HCT116 (cell line): Measurements from ENCODE around the gene CFAP46. TPM values are rescaled to one million over a fixed set of nuclear protein-coding genes. Genes with fewer than 3 reads are reported as not detected.

ENCODE experiments used
- ATAC-seq: fragments of 200-7000 bp; cut with Tn5 transposase; 2 replicates; pipeline ENCODE4 v1.9.1; 2020; ENCODE audit warnings: mild to moderate bottlenecking, moderate library complexity
- BruUV-seq: library from RNA; stranded (reverse); fragments of 400-500 nt; replicated peaks from 2 replicates; lab custom pipeline; 2021; lab: Mats Ljungman, UMichigan
- CTCF ChIA-PET: fragments of 300-600 bp; sonication (Branson Sonifier 250); formaldehyde crosslinking; loops from one replicate; lab custom pipeline; 2021; ENCODE audit warnings: antibody characterized with exemption; lab: Charles Lee
- POLR2A ChIA-PET: fragments of 300-600, 350-600 bp; sonication (Branson Sonifier 250); formaldehyde crosslinking; loops from one replicate; lab custom pipeline; 2021; ENCODE audit warnings: antibody characterized with exemption; lab: Charles Lee
- RAD21 ChIA-PET, 2 experiments: fragments of 300-600 bp; sonication (Branson Sonifier 250); formaldehyde crosslinking; loops; one replicate each; lab custom pipeline; 2023; ENCODE audit warnings: low total read pairs in 2 of 2; ENCODE audit not compliant: uncharacterized antibody in 2 of 2, unreplicated experiment in 2 of 2, low non-redundant PET in 1 of 2; lab: Charles Lee
- DNase-seq: peaks from one replicate; pipeline ENCODE4 v3.0.0-alpha.2; 2010; ENCODE audit warnings: low read depth, low spot score
- H2AFZ ChIP-seq: fragments of 200-600 bp; shearing (Covaris generic), sonication (generic); 2 replicates; pipeline ENCODE4 v1.6.1; 2017; ENCODE audit warnings: low read depth, mixed run types, mixed read lengths, antibody characterized with exemption, low read length; ENCODE audit not compliant: poor library complexity, severe bottlenecking
- H3K27ac ChIP-seq: 2 replicates; pipeline ENCODE4 v1.5.1; 2012; ENCODE audit warnings: low read depth, low read length
- H3K27me3 ChIP-seq: fragments of 200-600 bp; sonication (generic); 2 replicates; pipeline ENCODE4 v1.6.1; 2016; ENCODE audit warnings: mixed run types, low read length, mixed read lengths; ENCODE audit not compliant: insufficient read depth
- H3K36me3 ChIP-seq, 2 experiments: fragments of 200-500 bp in 1 of 2; fragments of 200-600 bp in 1 of 2; sonication (Bioruptor generic) in 1 of 2; sonication (generic) in 1 of 2; 2 replicates each; pipeline versions ENCODE4 v1.5.1 to v1.6.1; 2014 to 2016; ENCODE audit warnings: low read length in 2 of 2, inconsistent platforms in 1 of 2, mixed read lengths in 1 of 2, mixed run types in 1 of 2; ENCODE audit not compliant: insufficient read depth in 2 of 2, control insufficient read depth in 1 of 2
- H3K4me1 ChIP-seq, 2 experiments: fragments of 200-600 bp in 1 of 2; sonication (generic) in 1 of 2; 2 replicates each; pipeline versions ENCODE4 v1.5.1 to v1.6.1; 2012 to 2017; ENCODE audit warnings: low read length in 2 of 2, inconsistent platforms in 1 of 2, mild to moderate bottlenecking in 1 of 2, mixed read lengths in 1 of 2, mixed run types in 1 of 2, moderate library complexity in 1 of 2; ENCODE audit not compliant: insufficient read depth in 2 of 2, control insufficient read depth in 1 of 2
- H3K4me2 ChIP-seq: fragments of 200-600 bp; sonication (generic); 2 replicates; pipeline ENCODE4 v1.6.1; 2017; ENCODE audit warnings: mixed run types, low read length, mixed read lengths
- H3K4me3 ChIP-seq, 2 experiments: fragments of 200-600 bp in 1 of 2; sonication (generic) in 1 of 2; replicated peaks in 1 of 2; 2 replicates each; pipeline ENCODE4 v1.5.1; 2011 to 2016; ENCODE audit warnings: low read length in 2 of 2, control low read depth in 1 of 2, low read depth in 1 of 2, mild to moderate bottlenecking in 1 of 2, mixed read lengths in 1 of 2, mixed run types in 1 of 2
- H3K79me2 ChIP-seq: fragments of 200-600 bp; sonication (generic); 2 replicates; pipeline ENCODE4 v1.6.1; 2017; ENCODE audit warnings: mild to moderate bottlenecking, mixed run types, low read length, moderate library complexity, mixed read lengths; ENCODE audit not compliant: insufficient read depth
- H3K9ac ChIP-seq: fragments of 200-600 bp; sonication (generic); 2 replicates; pipeline ENCODE4 v1.6.1; 2016; ENCODE audit warnings: low read length, mixed read lengths
- H3K9me2 ChIP-seq: fragments of 200-600 bp; sonication (generic), shearing (Covaris generic); 2 replicates; pipeline ENCODE4 v1.6.1; 2017; ENCODE audit warnings: mixed run types, mild to moderate bottlenecking, moderate library complexity; ENCODE audit not compliant: insufficient read depth
- H3K9me3 ChIP-seq, 2 experiments: fragments of 200-500 bp in 1 of 2; fragments of 200-600 bp in 1 of 2; sonication (Bioruptor generic) in 1 of 2; sonication (generic) in 1 of 2; 2 replicates each; pipeline ENCODE4 v1.6.1; 2014 to 2017; ENCODE audit warnings: low read length in 2 of 2, mixed read lengths in 2 of 2, inconsistent platforms in 1 of 2, low read depth in 1 of 2, mild to moderate bottlenecking in 1 of 2, mixed run types in 1 of 2, moderate library complexity in 1 of 2; ENCODE audit not compliant: control insufficient read depth in 1 of 2, insufficient read depth in 1 of 2
- H4K20me1 ChIP-seq: fragments of 200-600 bp; sonication (generic), shearing (Covaris generic); 2 replicates; pipeline ENCODE4 v1.6.1; 2017; ENCODE audit warnings: mixed run types, mild to moderate bottlenecking, moderate library complexity; ENCODE audit not compliant: insufficient read depth
- EZH2 ChIP-seq: fragments of 200-600 bp; sonication (generic); IDR thresholded peaks from 2 replicates; pipeline ENCODE4 v1.6.1; 2017; ENCODE audit warnings: antibody characterized with exemption, mixed run types
- POLR2AphosphoS5 ChIP-seq: IDR thresholded peaks from 2 replicates; pipeline ENCODE4 v1.6.1; 2011; ENCODE audit warnings: mild to moderate bottlenecking, low read depth, low read length, moderate library complexity
- RAD21 ChIP-seq: IDR thresholded peaks from 2 replicates; pipeline ENCODE4 v1.6.1; 2012; ENCODE audit warnings: low read depth, mild to moderate bottlenecking
- SP1 ChIP-seq: IDR thresholded peaks from 2 replicates; pipeline ENCODE4 v1.6.1; 2012; ENCODE audit warnings: low read depth
- intact Hi-C: fragments of 100-400 bp; cut with micrococcal nuclease; formaldehyde crosslinking; loops from 2 replicates; pipeline ENCODE4 v1.10.0; 2022
- total RNA-seq: library from RNA; stranded (reverse); gene quantifications from one replicate; pipeline ENCODE4 v1.2.1, GENCODE V29; 2021; ENCODE audit not compliant: unreplicated experiment
- TF ChIP-seq, protein P1 (sequence below): IDR thresholded peaks from 2 replicates; pipeline ENCODE4 v1.6.1; 2011; ENCODE audit warnings: mild to moderate bottlenecking, low read length, moderate library complexity; ENCODE audit not compliant: insufficient replicate concordance; ENCODE audit errors: extremely low read depth
- TF ChIP-seq, protein P2 (sequence below), 3 experiments: fragments of 200-600 bp in 1 of 3; sonication (generic) in 1 of 3; IDR thresholded peaks in 2 of 3; conservative IDR thresholded peaks in 1 of 3; 2 replicates each; pipeline ENCODE4 v1.5.1; 2012 to 2017; ENCODE audit warnings: low read depth in 2 of 3, low read length in 2 of 3, antibody characterized with exemption in 1 of 3, borderline replicate concordance in 1 of 3, control low read depth in 1 of 3, mild to moderate bottlenecking in 1 of 3, mixed read lengths in 1 of 3, mixed run types in 1 of 3, moderate library complexity in 1 of 3; ENCODE audit not compliant: insufficient read depth in 1 of 3
- TF ChIP-seq, protein P3 (sequence below): IDR thresholded peaks from 2 replicates; pipeline ENCODE4 v1.6.1; 2012
- TF ChIP-seq, protein P4 (sequence below): IDR thresholded peaks from 2 replicates; pipeline ENCODE4 v1.6.1; 2012

Gene CFAP46
- total RNA-seq, 1 experiment from 2014 or later, result 1.4 TPM

DNA sequence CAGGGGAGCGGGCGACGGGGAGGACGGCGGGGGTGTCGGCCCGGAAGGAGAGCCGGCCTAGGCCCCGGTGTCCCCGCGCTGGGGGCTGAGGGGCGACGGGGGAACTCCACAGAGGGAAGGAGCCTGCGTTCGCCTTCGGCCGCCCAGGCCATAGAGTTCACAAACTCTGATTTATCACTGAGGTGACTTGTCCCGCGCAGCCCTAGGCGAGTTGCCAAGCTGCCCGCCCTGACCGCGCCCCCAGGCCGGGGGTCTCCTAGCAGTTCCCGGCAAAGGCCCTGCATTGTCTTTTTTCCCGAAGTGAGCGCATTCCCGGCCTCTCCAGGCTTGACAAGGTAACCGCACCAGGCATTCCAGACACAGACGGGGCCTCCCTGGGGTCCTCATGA, 153.5 kb downstream of the CFAP46 start:
- no TSS peak for BruUV-seq
- H3K27me3 ChIP-seq, result no peaks in the 10 kb centered on the region
- H2AFZ ChIP-seq, result no peak overlapping the region
- H3K4me2 ChIP-seq, result no peak overlapping the region
- no peak overlapping the region for H3K4me3 ChIP-seq
- H3K36me3 ChIP-seq, result no peaks in the 10 kb centered on the region
- H3K9me2 ChIP-seq, result no peaks in the 10 kb centered on the region
- no peaks in the 10 kb centered on the region for H4K20me1 ChIP-seq
- H3K9ac ChIP-seq, result no peak overlapping the region
- TF ChIP-seq, protein P1, sequence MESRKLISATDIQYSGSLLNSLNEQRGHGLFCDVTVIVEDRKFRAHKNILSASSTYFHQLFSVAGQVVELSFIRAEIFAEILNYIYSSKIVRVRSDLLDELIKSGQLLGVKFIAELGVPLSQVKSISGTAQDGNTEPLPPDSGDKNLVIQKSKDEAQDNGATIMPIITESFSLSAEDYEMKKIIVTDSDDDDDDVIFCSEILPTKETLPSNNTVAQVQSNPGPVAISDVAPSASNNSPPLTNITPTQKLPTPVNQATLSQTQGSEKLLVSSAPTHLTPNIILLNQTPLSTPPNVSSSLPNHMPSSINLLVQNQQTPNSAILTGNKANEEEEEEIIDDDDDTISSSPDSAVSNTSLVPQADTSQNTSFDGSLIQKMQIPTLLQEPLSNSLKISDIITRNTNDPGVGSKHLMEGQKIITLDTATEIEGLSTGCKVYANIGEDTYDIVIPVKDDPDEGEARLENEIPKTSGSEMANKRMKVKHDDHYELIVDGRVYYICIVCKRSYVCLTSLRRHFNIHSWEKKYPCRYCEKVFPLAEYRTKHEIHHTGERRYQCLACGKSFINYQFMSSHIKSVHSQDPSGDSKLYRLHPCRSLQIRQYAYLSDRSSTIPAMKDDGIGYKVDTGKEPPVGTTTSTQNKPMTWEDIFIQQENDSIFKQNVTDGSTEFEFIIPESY, result no peak
- TF ChIP-seq, protein P2, sequence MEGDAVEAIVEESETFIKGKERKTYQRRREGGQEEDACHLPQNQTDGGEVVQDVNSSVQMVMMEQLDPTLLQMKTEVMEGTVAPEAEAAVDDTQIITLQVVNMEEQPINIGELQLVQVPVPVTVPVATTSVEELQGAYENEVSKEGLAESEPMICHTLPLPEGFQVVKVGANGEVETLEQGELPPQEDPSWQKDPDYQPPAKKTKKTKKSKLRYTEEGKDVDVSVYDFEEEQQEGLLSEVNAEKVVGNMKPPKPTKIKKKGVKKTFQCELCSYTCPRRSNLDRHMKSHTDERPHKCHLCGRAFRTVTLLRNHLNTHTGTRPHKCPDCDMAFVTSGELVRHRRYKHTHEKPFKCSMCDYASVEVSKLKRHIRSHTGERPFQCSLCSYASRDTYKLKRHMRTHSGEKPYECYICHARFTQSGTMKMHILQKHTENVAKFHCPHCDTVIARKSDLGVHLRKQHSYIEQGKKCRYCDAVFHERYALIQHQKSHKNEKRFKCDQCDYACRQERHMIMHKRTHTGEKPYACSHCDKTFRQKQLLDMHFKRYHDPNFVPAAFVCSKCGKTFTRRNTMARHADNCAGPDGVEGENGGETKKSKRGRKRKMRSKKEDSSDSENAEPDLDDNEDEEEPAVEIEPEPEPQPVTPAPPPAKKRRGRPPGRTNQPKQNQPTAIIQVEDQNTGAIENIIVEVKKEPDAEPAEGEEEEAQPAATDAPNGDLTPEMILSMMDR (IDR thresholded peaks at IDR 0.05 in 2 of 3, conservative IDR thresholded peaks at IDR 0.05 in 1 of 3; ENCODE audit: borderline replicate concordance in 1 of 3, insufficient read depth in 1 of 3, low read depth in 2 of 3, low read length in 2 of 3), result no peak
- TF ChIP-seq EZH2, result no peak
- TF ChIP-seq SP1, result no peak
- TF ChIP-seq POLR2AphosphoS5, result no peak
- TF ChIP-seq, protein P3, sequence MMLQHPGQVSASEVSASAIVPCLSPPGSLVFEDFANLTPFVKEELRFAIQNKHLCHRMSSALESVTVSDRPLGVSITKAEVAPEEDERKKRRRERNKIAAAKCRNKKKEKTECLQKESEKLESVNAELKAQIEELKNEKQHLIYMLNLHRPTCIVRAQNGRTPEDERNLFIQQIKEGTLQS, result no peak
- TF ChIP-seq, protein P4, sequence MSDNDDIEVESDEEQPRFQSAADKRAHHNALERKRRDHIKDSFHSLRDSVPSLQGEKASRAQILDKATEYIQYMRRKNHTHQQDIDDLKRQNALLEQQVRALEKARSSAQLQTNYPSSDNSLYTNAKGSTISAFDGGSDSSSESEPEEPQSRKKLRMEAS, result no peak
- TF ChIP-seq RAD21, result no peak
- ChIA-PET RAD21 (no interaction called here), POLR2A (no interaction called here), CTCF (no interaction called here)
- DNase-seq (no peak), ATAC-seq (no peak)
- H3K4me1 ChIP-seq, result no peaks in the 10 kb centered on the region
- intact Hi-C loops, result no loop called here
- H3K27ac ChIP-seq, result no peak overlapping the region
- no peaks in the 10 kb centered on the region for H3K79me2 ChIP-seq
- no peaks in the 10 kb centered on the region for H3K9me3 ChIP-seq
